ENCODE data around the gene NSG2. TPM values are rescaled to one million over a fixed set of nuclear protein-coding genes. Genes with fewer than 3 reads are reported as not detected.

The NSG2 gene
- total and polyA plus RNA-seq, 2 experiments from 2014 or later = 0.33 TPM; not detected in 1

DNA sequence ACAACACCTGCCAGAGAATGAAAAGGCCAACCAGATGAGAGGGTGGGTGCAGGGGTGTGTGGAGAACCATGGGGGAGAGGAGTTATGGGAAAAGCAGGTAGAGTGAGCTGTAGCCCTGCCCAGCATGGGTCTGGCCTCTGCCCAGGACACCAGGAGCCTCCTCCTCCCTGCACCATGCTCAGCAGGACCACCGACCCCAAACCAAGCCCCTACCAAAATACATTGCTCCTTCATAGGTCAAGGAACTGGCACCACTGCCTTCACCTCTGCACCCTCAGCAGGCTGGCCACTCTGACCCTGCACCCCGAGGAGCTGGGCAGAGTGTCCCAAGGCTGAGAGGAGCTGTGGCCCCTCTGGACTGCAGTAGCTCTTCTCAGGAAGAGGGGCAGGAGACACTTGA, 102.0 kb downstream of the NSG2 start:
- H3K27ac ChIP-seq = no peak overlapping the region
- no peaks in the 10 kb centered on the region for H4K20me1 ChIP-seq (ENCODE audit: insufficient read depth, poor library complexity, severe bottlenecking)
- no peaks in the 10 kb centered on the region for H3K36me3 ChIP-seq (replicated peaks; ENCODE audit: insufficient read depth, low read depth)
- H3K9me3 ChIP-seq (ENCODE audit: low read depth) = no peaks in the 10 kb centered on the region
- H3K27me3 ChIP-seq = peaks cover 3% of the 10 kb centered on the region
- no peaks in the 10 kb centered on the region for H3K9me2 ChIP-seq (replicated peaks; ENCODE audit: insufficient read depth)
- TF ChIP-seq, protein P1, sequence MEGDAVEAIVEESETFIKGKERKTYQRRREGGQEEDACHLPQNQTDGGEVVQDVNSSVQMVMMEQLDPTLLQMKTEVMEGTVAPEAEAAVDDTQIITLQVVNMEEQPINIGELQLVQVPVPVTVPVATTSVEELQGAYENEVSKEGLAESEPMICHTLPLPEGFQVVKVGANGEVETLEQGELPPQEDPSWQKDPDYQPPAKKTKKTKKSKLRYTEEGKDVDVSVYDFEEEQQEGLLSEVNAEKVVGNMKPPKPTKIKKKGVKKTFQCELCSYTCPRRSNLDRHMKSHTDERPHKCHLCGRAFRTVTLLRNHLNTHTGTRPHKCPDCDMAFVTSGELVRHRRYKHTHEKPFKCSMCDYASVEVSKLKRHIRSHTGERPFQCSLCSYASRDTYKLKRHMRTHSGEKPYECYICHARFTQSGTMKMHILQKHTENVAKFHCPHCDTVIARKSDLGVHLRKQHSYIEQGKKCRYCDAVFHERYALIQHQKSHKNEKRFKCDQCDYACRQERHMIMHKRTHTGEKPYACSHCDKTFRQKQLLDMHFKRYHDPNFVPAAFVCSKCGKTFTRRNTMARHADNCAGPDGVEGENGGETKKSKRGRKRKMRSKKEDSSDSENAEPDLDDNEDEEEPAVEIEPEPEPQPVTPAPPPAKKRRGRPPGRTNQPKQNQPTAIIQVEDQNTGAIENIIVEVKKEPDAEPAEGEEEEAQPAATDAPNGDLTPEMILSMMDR (IDR thresholded peaks at IDR 0.05; ENCODE audit: poor library complexity) = no peak
- TF ChIP-seq EZH2 (IDR thresholded peaks at IDR 0.05; ENCODE audit: borderline replicate concordance) = no peak
- no peak for TF ChIP-seq EZH2phosphoT487 (IDR thresholded peaks at IDR 0.05; ENCODE audit: low read depth, severe bottlenecking, unreplicated experiment)
- no peaks in the 10 kb centered on the region for H3K79me2 ChIP-seq
- no peak overlapping the region for H3K4me2 ChIP-seq
- no peaks in the 10 kb centered on the region for H3K4me1 ChIP-seq (ENCODE audit: insufficient read depth)
- no peak for DNase-seq (ENCODE audit: low spot score)
- H2AFZ ChIP-seq = no peak overlapping the region
- no peak overlapping the region for H3K4me3 ChIP-seq
- 79% methylated on average over 1 of the region's 2 CpGs for WGBS (ENCODE audit: low lambda C conversion rate, missing lambda C conversion rate)

DNA sequence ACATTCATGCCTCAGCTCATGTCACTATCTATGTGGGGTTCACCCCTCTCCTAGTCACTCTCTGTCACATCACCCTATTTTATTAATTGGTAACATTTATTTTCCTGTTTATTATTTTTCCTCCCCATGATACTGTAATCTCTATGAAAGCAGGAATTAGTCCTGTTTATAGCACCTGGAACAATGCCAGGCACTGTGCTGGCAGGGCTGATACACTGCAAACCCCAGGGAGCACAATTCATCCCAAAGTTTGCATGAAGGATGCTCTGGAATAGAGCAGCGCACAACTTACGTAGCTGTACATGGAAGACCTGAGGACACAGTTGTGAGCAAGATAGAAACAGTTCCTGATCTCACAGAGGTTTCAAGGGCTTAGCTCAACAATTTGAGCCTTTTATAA, 103.2 kb downstream of the NSG2 start:
- 92% methylated on average over 2 of the region's 2 CpGs for WGBS (ENCODE audit: low lambda C conversion rate, missing lambda C conversion rate)

DNA sequence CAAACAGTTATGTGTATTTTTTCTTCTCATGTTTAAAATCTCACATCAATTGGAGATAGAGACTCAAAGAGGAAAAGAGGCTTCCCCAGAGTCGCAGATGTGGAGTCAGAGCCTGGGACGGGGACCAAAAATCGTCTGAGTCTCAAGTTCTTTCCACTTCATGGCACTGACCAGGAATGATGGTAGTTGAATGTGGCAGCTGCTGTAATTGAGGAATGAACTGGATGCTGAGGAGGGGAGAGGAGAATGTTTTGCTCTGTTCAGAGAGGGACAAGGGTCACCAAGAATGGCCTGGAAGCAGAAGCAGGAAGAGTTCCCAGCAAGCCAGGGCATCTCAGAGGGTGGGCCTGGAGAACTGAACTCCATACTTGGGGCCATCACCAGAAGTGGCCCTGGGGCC, 103.9 kb downstream of the NSG2 start:
- 82% methylated on average over 3 of the region's 3 CpGs for WGBS (ENCODE audit: low lambda C conversion rate, missing lambda C conversion rate)
- H3K4me2 ChIP-seq = no peak overlapping the region

More for the DNA sequence above, 103.2 kb downstream of the NSG2 start:
- no peaks in the 10 kb centered on the region for H4K20me1 ChIP-seq (ENCODE audit: insufficient read depth, poor library complexity, severe bottlenecking)
- no peaks in the 10 kb centered on the region for H3K79me2 ChIP-seq
- no peak overlapping the region for H3K4me3 ChIP-seq
- H3K9me2 ChIP-seq (replicated peaks; ENCODE audit: insufficient read depth) = no peaks in the 10 kb centered on the region
- H3K4me2 ChIP-seq = no peak overlapping the region
- TF ChIP-seq EZH2phosphoT487 (IDR thresholded peaks at IDR 0.05; ENCODE audit: low read depth, severe bottlenecking, unreplicated experiment) (no peak), EZH2 (IDR thresholded peaks at IDR 0.05; ENCODE audit: borderline replicate concordance) (no peak)
- TF ChIP-seq, protein P1 (IDR thresholded peaks at IDR 0.05; ENCODE audit: poor library complexity) = no peak
- H2AFZ ChIP-seq = no peak overlapping the region
- no peak overlapping the region for H3K27ac ChIP-seq
- peaks cover 3% of the 10 kb centered on the region for H3K27me3 ChIP-seq
- no peak for DNase-seq (ENCODE audit: low spot score)
- no peaks in the 10 kb centered on the region for H3K36me3 ChIP-seq (replicated peaks; ENCODE audit: insufficient read depth, low read depth)
- no peaks in the 10 kb centered on the region for H3K9me3 ChIP-seq (ENCODE audit: low read depth)
- H3K4me1 ChIP-seq (ENCODE audit: insufficient read depth) = no peaks in the 10 kb centered on the region

More for the DNA sequence above, 103.9 kb downstream of the NSG2 start:
- H3K9me3 ChIP-seq (ENCODE audit: low read depth) = peaks cover 6% of the 10 kb centered on the region
- H3K4me1 ChIP-seq (ENCODE audit: insufficient read depth) = no peaks in the 10 kb centered on the region
- TF ChIP-seq, protein P1 (IDR thresholded peaks at IDR 0.05; ENCODE audit: poor library complexity) = no peak
- TF ChIP-seq EZH2 (IDR thresholded peaks at IDR 0.05; ENCODE audit: borderline replicate concordance) (no peak), EZH2phosphoT487 (IDR thresholded peaks at IDR 0.05; ENCODE audit: low read depth, severe bottlenecking, unreplicated experiment) (no peak)
- no peaks in the 10 kb centered on the region for H4K20me1 ChIP-seq (ENCODE audit: insufficient read depth, poor library complexity, severe bottlenecking)
- no peak overlapping the region for H3K27ac ChIP-seq
- H2AFZ ChIP-seq = no peak overlapping the region
- H3K9me2 ChIP-seq (replicated peaks; ENCODE audit: insufficient read depth) = no peaks in the 10 kb centered on the region
- H3K36me3 ChIP-seq (replicated peaks; ENCODE audit: insufficient read depth, low read depth) = no peaks in the 10 kb centered on the region
- no peak for DNase-seq (ENCODE audit: low spot score)
- no peak overlapping the region for H3K4me3 ChIP-seq
- peaks cover 3% of the 10 kb centered on the region for H3K27me3 ChIP-seq
- H3K79me2 ChIP-seq = no peaks in the 10 kb centered on the region

Measured in hepatocyte (in vitro differentiated cells).